Ishikawa (cell line): ENCODE measurements around the gene ACADVL.

ENCODE experiments used
- CEBPB ChIP-seq: IDR thresholded peaks from 2 replicates; pipeline ENCODE4 v1.6.1; 2012
- CREB1 ChIP-seq: IDR thresholded peaks from 2 replicates; pipeline ENCODE4 v1.6.1; 2012; ENCODE audit warnings: low read depth
- EGR1 ChIP-seq: IDR thresholded peaks from 2 replicates; pipeline ENCODE4 v1.6.1; 2012
- EP300 ChIP-seq: IDR thresholded peaks from 2 replicates; pipeline ENCODE4 v1.6.1; 2012; ENCODE audit warnings: borderline replicate concordance
- FOXM1 ChIP-seq: IDR thresholded peaks from 2 replicates; pipeline ENCODE4 v1.6.1; 2012; ENCODE audit warnings: low read depth, borderline replicate concordance
- MAX ChIP-seq: IDR thresholded peaks from 2 replicates; pipeline ENCODE4 v1.6.1; 2012
- NFIC ChIP-seq: IDR thresholded peaks from 2 replicates; pipeline ENCODE4 v1.6.1; 2012
- RAD21 ChIP-seq: IDR thresholded peaks from 2 replicates; pipeline ENCODE4 v1.6.1; 2012; ENCODE audit warnings: low read depth
- REST ChIP-seq: IDR thresholded peaks from 2 replicates; pipeline ENCODE4 v1.6.1; 2012; ENCODE audit warnings: low read depth, mild to moderate bottlenecking
- TAF1 ChIP-seq: IDR thresholded peaks from 2 replicates; pipeline ENCODE4 v1.6.1; 2012; ENCODE audit warnings: low read depth, mild to moderate bottlenecking
- TCF12 ChIP-seq: IDR thresholded peaks from 2 replicates; pipeline ENCODE4 v1.6.1; 2012; ENCODE audit warnings: low read depth
- TEAD4 ChIP-seq: IDR thresholded peaks from 2 replicates; pipeline ENCODE4 v1.6.1; 2012
- USF1 ChIP-seq: IDR thresholded peaks from 2 replicates; pipeline ENCODE4 v1.6.1; 2012
- YY1 ChIP-seq: IDR thresholded peaks from 2 replicates; pipeline ENCODE4 v1.6.1; 2012; ENCODE audit warnings: low read depth
- ZBTB7A ChIP-seq: IDR thresholded peaks from 2 replicates; pipeline ENCODE4 v1.6.1; 2012; ENCODE audit warnings: low read depth

ACADVL gene

GRCh38 chr17:7233701-7234082 lies 14.0 kb downstream of the ACADVL start:
- TF ChIP-seq EGR1 (no peak), FOXM1 (no peak), CEBPB (no peak), RAD21 (no peak), TCF12 (no peak)

GRCh38 chr17:7234083-7234951 lies 14.6 kb downstream of the ACADVL start, which contains the start of gene DVL2:
Gene DVL2 (minus strand): TSS chr17:7234517. CDS start chr17:7234262, 255 bp downstream.
- TF ChIP-seq TEAD4, result peak; percentile 56
- no peak; the same call in 1 of the 2 replicates for TF ChIP-seq NFIC
- no peak for TF ChIP-seq RAD21
- peak; percentile 92 for TF ChIP-seq MAX
- TF ChIP-seq EGR1, result peak; percentile 59; the same call in 1 of the 2 replicates
- peak; percentile 41; the same call in 1 of the 2 replicates for TF ChIP-seq TAF1
- no peak for TF ChIP-seq CEBPB
- peak; percentile 74 for TF ChIP-seq YY1
- TF ChIP-seq FOXM1, result no peak
- no peak for TF ChIP-seq CREB1
- no peak for TF ChIP-seq REST
- TF ChIP-seq TCF12, result peak; percentile 48; the same call in 1 of the 2 replicates
- TF ChIP-seq ZBTB7A, result no peak
- TF ChIP-seq EP300, result peak; percentile 38; the same call in 1 of the 2 replicates
- peak; percentile 99 for TF ChIP-seq USF1

- TF ChIP-seq TCF12, result no peak
- TF ChIP-seq EP300, result no peak
- TF ChIP-seq YY1, result no peak
- no peak for TF ChIP-seq CREB1
- no peak for TF ChIP-seq TEAD4
- no peak for TF ChIP-seq NFIC
- TF ChIP-seq CEBPB, result no peak
These were observed 16.2 kb downstream of the ACADVL start for GRCh38 chr17:7235693-7236665.

- TF ChIP-seq REST (no peak), EGR1 (no peak), CEBPB (no peak), MAX (no peak), TCF12 (no peak), TEAD4 (no peak), ZBTB7A (no peak), FOXM1 (no peak), YY1 (no peak), TAF1 (no peak), NFIC (no peak), RAD21 (no peak), CREB1 (no peak), EP300 (no peak), USF1 (no peak)
These were observed 17.1 kb downstream of the ACADVL start for GRCh38 chr17:7236808-7237207.
